Trophoblast cell (in vitro differentiated cells and primary cell): Measurements from ENCODE around the gene SLC19A1.

Experiments used
- DNase-seq, 2 donors: peaks; one replicate each; pipeline ENCODE4 v3.0.0-alpha.2; 2016
- H2AFZ ChIP-seq: 2 replicates; pipeline ENCODE4 v1.6.1; 2013; ENCODE audit warnings: low read length, moderate library complexity, mild to moderate bottlenecking; ENCODE audit not compliant: insufficient read depth, poor library complexity
- H2AK5ac ChIP-seq: 2 replicates; pipeline ENCODE4 v1.6.1; 2013; ENCODE audit warnings: mild to moderate bottlenecking, low read length
- H2BK120ac ChIP-seq: 2 replicates; pipeline ENCODE4 v1.6.1; 2013; ENCODE audit warnings: low read length, mild to moderate bottlenecking, moderate library complexity; ENCODE audit not compliant: insufficient read depth, poor library complexity
- H2BK12ac ChIP-seq: 2 replicates; pipeline ENCODE4 v1.6.1; 2013; ENCODE audit warnings: mild to moderate bottlenecking, low read length, moderate library complexity
- H2BK5ac ChIP-seq: 2 replicates; pipeline ENCODE4 v1.6.1; 2013; ENCODE audit warnings: low read length, low read depth, moderate library complexity, mild to moderate bottlenecking; ENCODE audit not compliant: poor library complexity
- H3K14ac ChIP-seq: 2 replicates; pipeline ENCODE4 v1.6.1; 2013; ENCODE audit warnings: mild to moderate bottlenecking, low read length
- H3K18ac ChIP-seq: 2 replicates; pipeline ENCODE4 v1.6.1; 2013; ENCODE audit warnings: mild to moderate bottlenecking, low read length
- H3K23ac ChIP-seq: 2 replicates; pipeline ENCODE4 v1.6.1; 2013; ENCODE audit warnings: low read length
- H3K27ac ChIP-seq: 2 replicates; pipeline ENCODE4 v1.5.1; 2013; ENCODE audit warnings: low read depth, mild to moderate bottlenecking, inconsistent platforms, low read length, moderate library complexity
- H3K27me3 ChIP-seq: 2 replicates; pipeline ENCODE4 v1.6.1; 2013; ENCODE audit warnings: inconsistent platforms, mild to moderate bottlenecking, low read length, moderate library complexity; ENCODE audit not compliant: insufficient read depth
- H3K36me3 ChIP-seq, 2 experiments: 1 replicate in 1 of 2; 2 replicates in 1 of 2; pipeline ENCODE4 v1.6.1; 2013; ENCODE audit warnings: low read length in 2 of 2, mild to moderate bottlenecking in 2 of 2, moderate library complexity in 1 of 2; ENCODE audit not compliant: insufficient read depth in 2 of 2, control insufficient read depth in 1 of 2
- H3K4ac ChIP-seq: 2 replicates; pipeline ENCODE4 v1.6.1; 2013; ENCODE audit warnings: low read depth, mild to moderate bottlenecking, low read length, moderate library complexity
- H3K4me1 ChIP-seq, 2 experiments: 1 replicate in 1 of 2; 2 replicates in 1 of 2; pipeline ENCODE4 v1.6.1; 2013; ENCODE audit warnings: low read length in 2 of 2, mild to moderate bottlenecking in 2 of 2, moderate library complexity in 1 of 2; ENCODE audit not compliant: insufficient read depth in 2 of 2, control insufficient read depth in 1 of 2
- H3K4me2 ChIP-seq: 2 replicates; pipeline ENCODE4 v1.6.1; 2013; ENCODE audit warnings: inconsistent platforms, mild to moderate bottlenecking, low read length, moderate library complexity
- H3K4me3 ChIP-seq: 2 replicates; pipeline ENCODE4 v1.5.1; 2013; ENCODE audit warnings: mild to moderate bottlenecking, low read depth, low read length, inconsistent platforms
- H3K79me1 ChIP-seq: one replicate; pipeline ENCODE4 v1.6.1; 2013; ENCODE audit warnings: low read length
- H3K79me2 ChIP-seq: 2 replicates; pipeline ENCODE4 v1.6.1; 2013; ENCODE audit warnings: low read length, mild to moderate bottlenecking; ENCODE audit not compliant: control insufficient read depth, insufficient read depth, poor library complexity
- H3K9ac ChIP-seq: 2 replicates; pipeline ENCODE4 v1.6.1; 2013; ENCODE audit warnings: mild to moderate bottlenecking, low read length
- H3K9me3 ChIP-seq: 2 replicates; pipeline ENCODE4 v1.6.1; 2013; ENCODE audit warnings: low read depth, mild to moderate bottlenecking, control low read depth, inconsistent platforms, low read length; ENCODE audit not compliant: insufficient read depth
- H4K12ac ChIP-seq: 2 replicates; pipeline ENCODE4 v1.6.1; 2013; ENCODE audit warnings: low read depth, mild to moderate bottlenecking, low read length, moderate library complexity
- H4K8ac ChIP-seq: 2 replicates; pipeline ENCODE4 v1.6.1; 2013; ENCODE audit warnings: low read depth, mild to moderate bottlenecking, low read length, moderate library complexity
- H4K91ac ChIP-seq: one replicate; pipeline ENCODE4 v1.6.1; 2013; ENCODE audit warnings: low read depth, mild to moderate bottlenecking, low read length, moderate library complexity
- WGBS: extraction: QIAGEN DNeasy Blood & Tissue Kit; methylation state at CpG from one replicate; pipeline ENCODE4 v1.1.7; 2013; ENCODE audit warnings: missing lambda C conversion rate; ENCODE audit not compliant: insufficient read length, insufficient coverage; ENCODE audit errors: extremely low coverage; 5-methylcytosine and 5-hydroxymethylcytosine counted together

Gene SLC19A1

DNA sequence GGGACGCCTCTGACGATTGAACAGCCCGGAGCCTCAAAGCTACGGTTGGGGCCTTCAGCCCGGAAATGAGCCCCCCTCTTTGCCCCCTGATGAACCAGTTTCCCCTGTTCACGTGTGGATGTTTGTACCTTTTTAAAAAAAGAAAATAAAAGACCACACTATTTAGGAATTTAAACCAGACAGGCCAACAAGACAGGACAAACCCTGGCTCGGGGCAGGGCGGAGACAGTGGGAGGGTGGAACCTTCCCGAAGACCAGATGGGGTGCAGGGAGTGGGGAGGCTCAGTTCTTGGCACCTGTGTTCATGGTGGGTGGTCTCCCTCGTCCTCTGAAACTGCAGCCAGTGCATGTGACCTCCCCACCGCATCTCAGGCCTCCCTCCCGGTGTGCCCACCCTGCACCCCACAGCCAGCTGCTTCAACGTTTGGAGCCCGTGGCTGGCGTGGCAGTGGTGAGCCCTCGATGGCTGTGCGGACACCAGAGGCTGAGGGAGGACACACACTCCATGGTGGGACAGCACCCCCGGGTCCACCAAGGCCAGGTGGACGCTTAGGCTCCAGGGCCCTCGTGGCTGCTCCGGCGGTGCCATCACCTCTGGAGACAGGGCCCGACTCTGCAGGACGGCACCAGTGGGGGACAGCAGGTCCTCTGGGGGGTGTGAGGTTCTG lies 91.7 kb downstream of the SLC19A1 start:
- Histone ChIP-seq H2BK120ac (no peak overlapping the region), H2BK12ac (no peak overlapping the region), H2AFZ (no peak overlapping the region), H3K79me1 (no peaks in the 10 kb centered on the region), H3K14ac (no peak overlapping the region), H3K27ac (no peak overlapping the region), H3K4me1 (peaks cover 2 to 15% of the 10 kb centered on the region in 2 experiments), H3K9me3 (peaks cover 1% of the 10 kb centered on the region), H3K4me3 (no peak overlapping the region), H2AK5ac (no peak overlapping the region), H3K4me2 (no peak overlapping the region), H4K91ac (peak overlapping the region; percentile 1), H3K79me2 (no peaks in the 10 kb centered on the region), H4K8ac (no peak overlapping the region), H3K23ac (no peak overlapping the region), H3K4ac (no peak overlapping the region), H3K36me3 (peaks cover 7 to 11% of the 10 kb centered on the region in 2 experiments), H4K12ac (no peak overlapping the region), H3K27me3 (no peaks in the 10 kb centered on the region), H3K9ac (no peak overlapping the region), H2BK5ac (no peak overlapping the region), H3K18ac (peak overlapping the region; percentile 1)
- no CpG with 5 or more reads among the region's 24 CpGs for WGBS
- DNase-seq: no peak

DNA sequence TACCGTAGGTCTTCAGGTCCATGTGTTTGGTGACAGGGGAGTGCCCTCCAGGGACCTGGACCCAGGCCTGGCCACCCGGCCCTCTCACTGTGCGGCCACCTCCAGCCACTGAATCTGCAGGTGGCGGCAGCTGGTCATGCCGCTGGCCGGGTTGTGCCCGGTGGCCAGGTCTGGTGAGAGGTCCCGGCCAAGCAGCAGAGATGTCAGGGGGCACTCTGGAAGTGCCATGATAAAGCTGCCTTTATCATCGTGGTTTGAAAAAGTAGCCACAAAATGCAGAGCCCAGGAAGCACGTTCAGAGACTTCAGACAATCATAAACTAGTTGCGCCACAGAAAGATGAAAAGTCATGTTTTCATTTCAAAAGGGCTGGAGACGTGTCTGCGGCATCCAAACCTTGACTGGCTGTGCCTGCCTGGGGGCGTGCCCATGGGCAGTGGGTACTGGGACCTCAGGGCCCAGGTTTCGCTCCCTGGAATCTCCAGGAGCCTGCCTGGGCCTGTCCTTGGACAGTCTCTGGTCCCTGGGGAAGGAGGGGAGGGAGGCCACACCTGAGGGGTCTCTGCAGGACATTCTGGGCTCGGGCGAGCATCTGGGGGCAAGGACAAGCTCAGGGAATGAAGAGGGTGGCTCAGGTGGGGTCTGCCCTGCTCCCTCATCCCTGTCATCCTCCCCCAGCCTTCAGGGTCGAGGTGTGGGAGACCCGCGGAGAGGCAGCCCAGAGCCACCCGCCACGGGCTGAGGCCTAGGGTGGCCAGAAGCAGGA lies 92.4 kb downstream of the SLC19A1 start:
- H3K27me3 ChIP-seq: no peaks in the 10 kb centered on the region
- H2BK120ac ChIP-seq: no peak overlapping the region
- H3K79me1 ChIP-seq: no peaks in the 10 kb centered on the region
- no peak overlapping the region for H4K8ac ChIP-seq
- peaks cover 5 to 13% of the 10 kb centered on the region in 2 experiments for H3K36me3 ChIP-seq
- no peak overlapping the region for H3K27ac ChIP-seq
- H3K18ac ChIP-seq: no peak overlapping the region
- no peak overlapping the region for H2AFZ ChIP-seq
- peaks cover 1% of the 10 kb centered on the region for H3K9me3 ChIP-seq
- no peak overlapping the region for H3K14ac ChIP-seq
- DNase-seq: no peak
- no peak overlapping the region for H3K9ac ChIP-seq
- WGBS: no CpG with 5 or more reads among the region's 22 CpGs
- H3K23ac ChIP-seq: no peak overlapping the region
- H2BK12ac ChIP-seq: no peak overlapping the region
- no peak overlapping the region for H2AK5ac ChIP-seq
- no peak overlapping the region for H3K4me2 ChIP-seq
- no peak overlapping the region for H3K4ac ChIP-seq
- H4K91ac ChIP-seq: peak overlapping the region; percentile 1
- no peaks in the 10 kb centered on the region for H3K79me2 ChIP-seq
- H3K4me3 ChIP-seq: no peak overlapping the region
- no peak overlapping the region for H2BK5ac ChIP-seq
- no peak overlapping the region for H4K12ac ChIP-seq
- H3K4me1 ChIP-seq: peaks cover 2 to 15% of the 10 kb centered on the region in 2 experiments

DNA sequence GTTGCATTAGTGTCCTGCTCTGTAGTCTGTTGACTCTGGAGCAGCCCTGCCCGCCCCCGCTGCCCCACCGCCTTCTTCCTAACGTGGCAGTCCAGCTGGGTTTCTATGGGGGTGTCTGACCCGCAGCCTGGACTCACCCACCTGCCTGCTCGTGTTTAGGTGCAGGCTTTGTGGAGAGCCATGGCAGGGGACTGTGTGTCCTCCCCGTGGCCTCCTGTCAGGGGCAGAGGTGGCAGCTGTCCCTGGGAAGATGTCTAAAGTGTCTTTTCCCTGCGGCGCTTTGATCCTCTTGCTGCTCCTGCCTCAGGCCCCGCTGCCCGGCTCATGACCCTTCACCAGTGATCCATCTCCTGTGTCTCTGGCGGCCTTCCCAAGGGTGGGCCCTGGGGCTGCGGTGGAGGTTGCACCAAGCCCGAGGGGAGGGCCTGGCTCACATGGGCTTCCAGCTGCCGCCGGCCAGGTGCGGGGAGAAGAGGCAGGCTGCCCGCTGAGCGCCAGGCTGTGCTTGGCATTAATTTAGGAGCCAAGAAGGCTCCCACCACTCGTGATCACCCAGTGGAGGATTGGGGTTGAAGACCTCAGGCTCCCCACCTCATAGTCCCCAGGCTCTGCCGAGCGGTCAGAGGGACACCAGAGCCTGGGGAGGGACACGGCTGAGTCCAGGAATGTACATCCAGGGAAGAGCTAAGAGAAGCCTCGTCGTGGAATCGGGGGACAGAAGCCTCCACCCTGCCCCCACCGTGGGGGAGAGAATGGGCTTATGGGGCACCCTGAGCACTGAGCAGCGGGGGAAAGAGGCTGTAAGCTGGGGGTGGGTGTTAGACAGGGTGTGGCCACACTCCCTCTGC lies 93.2 kb downstream of the SLC19A1 start:
- no CpG with 5 or more reads among the region's 28 CpGs for WGBS
- H3K9ac ChIP-seq: no peak overlapping the region

DNA sequence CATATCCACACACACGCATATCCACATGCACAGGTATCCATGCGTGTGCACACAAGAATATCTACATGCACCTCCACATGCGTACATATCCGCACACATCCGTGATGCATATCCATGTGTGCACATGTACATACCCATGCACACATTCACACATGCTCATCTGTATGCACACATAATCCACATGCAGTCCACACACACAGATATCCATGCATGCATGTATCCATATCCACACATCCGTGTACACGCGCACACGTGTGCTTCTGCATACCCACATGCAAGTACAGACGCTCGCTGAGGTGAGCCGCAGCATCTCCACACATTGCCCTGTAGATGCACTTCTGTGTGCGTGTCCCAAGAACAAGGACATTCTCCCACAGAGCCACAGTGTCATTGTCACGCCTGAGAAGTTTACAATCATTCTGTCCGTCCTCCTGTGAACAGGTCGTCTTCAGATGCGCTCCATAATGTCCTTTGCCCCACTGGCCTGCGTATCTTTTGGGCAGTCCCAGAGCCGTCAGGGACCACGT lies 93.9 kb downstream of the SLC19A1 start:
- no peak overlapping the region for H2AFZ ChIP-seq
- no peak overlapping the region for H2BK120ac ChIP-seq
- no peaks in the 10 kb centered on the region for H3K79me2 ChIP-seq
- no peak overlapping the region for H4K12ac ChIP-seq
- no peak overlapping the region for H3K4me3 ChIP-seq
- no peak overlapping the region for H3K23ac ChIP-seq
- no peak overlapping the region for H3K9ac ChIP-seq
- peaks cover 8 to 19% of the 10 kb centered on the region in 2 experiments for H3K36me3 ChIP-seq
- H3K4ac ChIP-seq: no peak overlapping the region
- no peak overlapping the region for H2BK12ac ChIP-seq
- no peak overlapping the region for H3K14ac ChIP-seq
- no peaks in the 10 kb centered on the region for H3K79me1 ChIP-seq
- no peak overlapping the region for H2BK5ac ChIP-seq
- no peaks in the 10 kb centered on the region for H3K27me3 ChIP-seq
- no peak overlapping the region for H3K18ac ChIP-seq
- no peak overlapping the region for H4K8ac ChIP-seq
- peaks cover 2 to 11% of the 10 kb centered on the region in 2 experiments for H3K4me1 ChIP-seq
- no CpG with 5 or more reads among the region's 20 CpGs for WGBS
- H2AK5ac ChIP-seq: no peak overlapping the region
- no peak for DNase-seq
- no peak overlapping the region for H3K4me2 ChIP-seq
- no peak overlapping the region for H4K91ac ChIP-seq
- H3K27ac ChIP-seq: no peak overlapping the region
- H3K9me3 ChIP-seq: peaks cover 4% of the 10 kb centered on the region

More for the DNA sequence above, 93.2 kb downstream of the SLC19A1 start:
- Histone ChIP-seq H3K27me3 (no peaks in the 10 kb centered on the region), H3K14ac (no peak overlapping the region), H2AFZ (no peak overlapping the region), H4K12ac (no peak overlapping the region), H2BK5ac (no peak overlapping the region), H3K36me3 (peaks cover 5 to 15% of the 10 kb centered on the region in 2 experiments), H3K9me3 (peaks cover 3% of the 10 kb centered on the region), H3K4me2 (no peak overlapping the region), H4K91ac (no peak overlapping the region), H2BK120ac (no peak overlapping the region), H4K8ac (no peak overlapping the region), H3K4me1 (peaks cover 2 to 15% of the 10 kb centered on the region in 2 experiments), H2BK12ac (no peak overlapping the region), H3K4ac (no peak overlapping the region), H3K79me2 (no peaks in the 10 kb centered on the region), H2AK5ac (no peak overlapping the region), H3K18ac (peak overlapping the region; percentile 20), H3K27ac (no peak overlapping the region), H3K23ac (no peak overlapping the region), H3K79me1 (no peaks in the 10 kb centered on the region), H3K4me3 (no peak overlapping the region)
- no peak for DNase-seq
